Body of pancreas (tissue), 4 donors: ENCODE data around the gene NTHL1. TPM values are rescaled to one million over a fixed set of nuclear protein-coding genes. Genes with fewer than 3 reads are reported as not detected.
A peak's percentile ranks its signal among the peaks of the same experiment; 100 is the strongest.

ENCODE experiments used
- ATAC-seq: fragments of 150-250 bp; one replicate; pipeline ENCODE4 v1.9.1; 2016
- DNase-seq, 4 donors: peaks; one replicate each; pipeline ENCODE4 v3.0.0-alpha.2; 2019
- H3K27ac ChIP-seq, 4 donors: fragments of 200-600 bp; sonication (generic); 1 replicate in 3 of 4; 2 replicates in 1 of 4; pipeline versions ENCODE4 v1.5.1 to v1.6.1; 2016 to 2019; ENCODE audit warnings: mild to moderate bottlenecking in 1 of 4, mixed read lengths in 1 of 4, moderate library complexity in 1 of 4
- H3K27me3 ChIP-seq, 2 donors: fragments of 200-600 bp; sonication (generic); one replicate each; pipeline ENCODE4 v1.6.0; 2016; ENCODE audit warnings: mild to moderate bottlenecking in 1 of 2
- H3K36me3 ChIP-seq, 2 donors: fragments of 200-600 bp; sonication (generic); replicated peaks in 1 of 2; 2 replicates each; pipeline ENCODE4 v1.5.1; 2016; ENCODE audit warnings: low read depth in 2 of 2; ENCODE audit not compliant: insufficient read depth in 1 of 2
- H3K4me1 ChIP-seq: fragments of 200-600 bp; sonication (generic); one replicate; pipeline ENCODE4 v1.6.0; 2016
- H3K4me3 ChIP-seq, 2 donors: fragments of 200-600 bp; sonication (generic); 1 replicate in 1 of 2; 2 replicates in 1 of 2; pipeline ENCODE4 v1.5.1; 2016 to 2019
- H3K9me3 ChIP-seq, 3 donors: fragments of 200-600 bp; sonication (generic); 1 replicate in 2 of 3; 2 replicates in 1 of 3; pipeline ENCODE4 v1.5.1; 2016
- POLR2A ChIP-seq, 3 donors: fragments of 450-650 bp; IDR thresholded peaks; one replicate each; pipeline ENCODE4 v1.6.1; 2016; ENCODE audit warnings: antibody characterized with exemption in 3 of 3, mild to moderate bottlenecking in 2 of 3
- WGBS, 2 donors: methylation state at CpG; one replicate each; pipeline ENCODE4 v1.1.5; 2017; 5-methylcytosine and 5-hydroxymethylcytosine counted together
- intact Hi-C: fragments of 100-400 bp; cut with DNase I; formaldehyde crosslinking; loops from one replicate; pipeline ENCODE4 v1.15.1; 2023
- total RNA-seq, 2 donors: library from RNA; depleted of rRNA; stranded (reverse); fragments of >200 nt; gene quantifications; one replicate each; pipeline ENCODE4 v1.1.0, GENCODE V29; 2016
- TF ChIP-seq, protein P1 (sequence below), 7 experiments: fragments of 450-650 bp in 4 of 7; fragments of 200-600 bp in 3 of 7; sonication (generic) in 3 of 7; IDR thresholded peaks; one replicate each; pipeline ENCODE4 v1.5.1; 2016 to 2019; ENCODE audit warnings: antibody characterized with exemption in 7 of 7

Gene NTHL1
- total RNA-seq, 2 donors from 2014 or later = 15.2 to 19.7 TPM

DNA sequence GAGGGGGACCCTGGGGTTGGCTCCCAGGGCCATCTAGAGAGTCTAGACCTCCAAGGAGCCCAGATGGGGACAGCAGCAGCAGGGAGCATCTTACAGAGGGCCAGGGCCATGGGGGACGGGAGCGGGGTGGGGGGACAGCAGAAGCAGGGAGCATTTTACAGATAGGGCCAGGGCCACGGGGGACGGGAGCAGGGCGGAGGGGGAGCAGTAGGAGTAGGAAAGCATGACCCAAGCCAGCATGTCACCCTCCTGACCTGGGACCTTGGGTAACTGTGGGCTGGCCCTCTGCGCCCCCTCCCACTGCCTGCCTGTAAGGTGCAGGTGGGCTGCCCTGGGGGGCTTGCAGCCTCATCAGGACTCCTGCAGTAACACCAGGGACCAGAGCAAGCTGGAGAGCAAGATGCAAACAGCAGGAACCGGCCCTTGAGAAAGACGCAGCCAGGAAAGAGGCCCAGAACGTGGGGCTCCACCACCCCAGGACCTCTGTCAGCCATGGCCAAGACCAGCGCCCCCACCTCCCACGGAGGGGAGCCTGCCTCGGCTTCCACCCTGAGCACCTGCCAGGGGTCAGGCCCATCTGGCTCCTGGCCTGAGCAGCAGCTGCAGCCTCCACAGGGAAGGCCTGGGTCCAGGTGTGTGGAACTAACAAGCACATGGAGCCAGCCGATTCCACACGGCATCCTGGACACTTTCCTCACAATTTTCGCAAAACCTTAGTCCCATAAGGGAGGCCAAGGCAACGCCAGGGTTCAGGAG, 40.4 kb downstream of the NTHL1 start:
- peaks cover under 1 to 3% of the 10 kb centered on the region in 2 donors for H3K36me3 ChIP-seq
- DNase-seq (peak in 3 of 4 donors; percentile 53 to 63 (median 58)), ATAC-seq (no peak)
- peaks cover 66% of the 10 kb centered on the region for H3K4me1 ChIP-seq
- no peak overlapping the region for H3K4me3 ChIP-seq
- H3K27me3 ChIP-seq = no peaks in the 10 kb centered on the region
- no peak for TF ChIP-seq POLR2A (IDR thresholded peaks at IDR 0.05)
- TF ChIP-seq, protein P1, sequence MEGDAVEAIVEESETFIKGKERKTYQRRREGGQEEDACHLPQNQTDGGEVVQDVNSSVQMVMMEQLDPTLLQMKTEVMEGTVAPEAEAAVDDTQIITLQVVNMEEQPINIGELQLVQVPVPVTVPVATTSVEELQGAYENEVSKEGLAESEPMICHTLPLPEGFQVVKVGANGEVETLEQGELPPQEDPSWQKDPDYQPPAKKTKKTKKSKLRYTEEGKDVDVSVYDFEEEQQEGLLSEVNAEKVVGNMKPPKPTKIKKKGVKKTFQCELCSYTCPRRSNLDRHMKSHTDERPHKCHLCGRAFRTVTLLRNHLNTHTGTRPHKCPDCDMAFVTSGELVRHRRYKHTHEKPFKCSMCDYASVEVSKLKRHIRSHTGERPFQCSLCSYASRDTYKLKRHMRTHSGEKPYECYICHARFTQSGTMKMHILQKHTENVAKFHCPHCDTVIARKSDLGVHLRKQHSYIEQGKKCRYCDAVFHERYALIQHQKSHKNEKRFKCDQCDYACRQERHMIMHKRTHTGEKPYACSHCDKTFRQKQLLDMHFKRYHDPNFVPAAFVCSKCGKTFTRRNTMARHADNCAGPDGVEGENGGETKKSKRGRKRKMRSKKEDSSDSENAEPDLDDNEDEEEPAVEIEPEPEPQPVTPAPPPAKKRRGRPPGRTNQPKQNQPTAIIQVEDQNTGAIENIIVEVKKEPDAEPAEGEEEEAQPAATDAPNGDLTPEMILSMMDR (IDR thresholded peaks at IDR 0.05) = no peak
- intact Hi-C loops = no loop called here
- WGBS, 2 donors = 43 to 55% methylated on average over 8 to 16 of the region's 16 CpGs
- H3K9me3 ChIP-seq = no peaks in the 10 kb centered on the region
- H3K27ac ChIP-seq = peak overlapping the region; percentile 33 to 96 (median 78)

DNA sequence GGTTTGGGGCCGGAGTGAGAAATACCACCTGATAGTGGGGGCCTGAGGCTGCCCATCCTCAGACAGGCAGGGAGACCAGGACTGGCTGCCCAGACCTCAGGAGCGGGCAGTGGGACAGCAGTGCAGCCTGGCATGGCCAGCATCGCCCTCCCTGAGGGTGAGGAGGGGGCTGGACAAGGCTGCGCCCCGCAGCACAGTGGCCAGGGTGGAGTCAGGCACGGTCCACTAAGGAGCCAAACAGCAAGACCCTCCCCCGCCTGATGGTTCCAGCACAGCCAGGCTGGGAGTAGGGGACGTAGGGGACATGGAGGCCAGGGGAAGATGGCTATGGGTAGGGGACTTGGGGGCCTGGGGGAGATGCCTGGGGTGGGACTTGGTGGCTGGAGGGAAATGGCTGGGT, 41.3 kb downstream of the NTHL1 start:
- H3K4me3 ChIP-seq = no peak overlapping the region
- peak in 1 of 4 donors; percentile 14 for DNase-seq
- H3K27me3 ChIP-seq = no peaks in the 10 kb centered on the region
- TF ChIP-seq, protein P1 (IDR thresholded peaks at IDR 0.05) = no peak
- TF ChIP-seq POLR2A (IDR thresholded peaks at IDR 0.05) = no peak
- no peak for ATAC-seq
- H3K27ac ChIP-seq = peak overlapping the region in 3 of 4 donors; percentile 17 to 89 (median 61)
- H3K36me3 ChIP-seq = peaks cover 10 to 11% of the 10 kb centered on the region in 2 donors
- 84 to 88% methylated on average over 5 to 8 of the region's 8 CpGs for WGBS, 2 donors
- intact Hi-C loops = no loop called here
- no peaks in the 10 kb centered on the region for H3K9me3 ChIP-seq
- H3K4me1 ChIP-seq = peaks cover 66% of the 10 kb centered on the region

DNA sequence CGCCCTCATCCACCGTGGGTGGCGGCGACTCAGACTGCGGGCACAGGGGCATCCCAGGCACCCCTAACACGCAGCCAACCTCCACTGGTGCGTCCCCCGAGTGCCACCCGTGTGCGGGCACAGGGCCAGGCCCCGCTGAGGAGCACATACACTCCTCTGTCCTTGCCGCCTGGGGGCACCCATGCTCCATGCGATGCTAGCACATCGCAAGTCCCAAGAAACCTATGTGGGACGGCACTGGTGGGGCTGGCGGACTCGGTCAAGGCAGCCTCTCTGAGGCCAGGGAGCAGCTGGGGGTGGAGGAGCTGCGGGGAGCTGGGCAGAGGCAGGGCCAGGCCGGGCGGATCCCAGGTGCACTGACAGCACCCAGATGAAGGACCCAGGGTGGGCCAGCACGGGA, 42.0 kb downstream of the NTHL1 start:
- ATAC-seq = no peak
- no peak for TF ChIP-seq POLR2A (IDR thresholded peaks at IDR 0.05)
- TF ChIP-seq, protein P1 (IDR thresholded peaks at IDR 0.05) = peak in 5 of 7 experiments; percentile 7 to 44 (median 32)
- Histone ChIP-seq H3K27ac (peak overlapping the region in 3 of 4 donors; percentile 61 to 83 (median 72)), H3K27me3 (no peaks in the 10 kb centered on the region), H3K36me3 (peaks cover 13 to 14% of the 10 kb centered on the region in 2 donors), H3K9me3 (no peaks in the 10 kb centered on the region), H3K4me1 (peaks cover 64% of the 10 kb centered on the region), H3K4me3 (no peak overlapping the region)
- DNase-seq = peak in 2 of 4 donors; percentile 55 to 67
- 44 to 57% methylated on average over 3 to 20 of the region's 21 CpGs for WGBS, 2 donors
- intact Hi-C loops = no loop called here

DNA sequence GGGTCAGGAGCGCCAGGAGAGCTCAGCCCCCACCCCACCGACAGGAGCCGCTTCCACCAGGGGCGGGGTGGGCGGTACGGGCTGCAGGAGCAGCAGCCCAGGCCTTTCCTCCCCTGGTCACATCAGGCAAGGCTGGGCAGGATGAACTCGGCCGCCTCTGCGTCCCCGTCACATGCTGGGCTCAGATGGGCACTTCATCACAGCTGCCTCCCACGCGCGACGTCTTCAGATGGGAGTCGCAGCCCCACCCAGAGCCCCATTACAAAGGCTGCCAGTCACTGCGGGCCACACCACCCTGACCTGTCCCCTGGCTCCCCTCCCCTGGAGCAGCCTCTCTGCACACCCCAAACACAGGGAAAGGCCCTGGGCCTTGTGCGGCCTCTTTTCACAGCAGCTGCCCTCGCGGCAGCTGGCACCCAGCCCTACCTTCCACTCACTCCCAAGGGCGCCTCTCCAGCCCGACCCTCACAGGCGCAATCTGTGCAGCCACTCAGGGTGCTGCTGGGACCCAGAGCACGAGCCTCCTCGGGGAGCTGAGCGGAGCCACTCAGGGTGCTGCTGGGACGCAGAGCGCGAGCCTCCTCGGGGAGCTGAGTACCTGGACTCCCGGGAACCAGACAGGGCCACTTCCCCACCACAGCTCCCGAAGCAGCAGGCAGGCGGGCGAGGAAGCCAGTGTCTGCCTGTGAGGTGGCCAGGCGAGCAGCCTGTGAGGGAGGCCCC, 42.7 kb downstream of the NTHL1 start:
- H3K4me3 ChIP-seq = no peak overlapping the region
- TF ChIP-seq POLR2A (IDR thresholded peaks at IDR 0.05) = no peak
- TF ChIP-seq, protein P1 (IDR thresholded peaks at IDR 0.05) = no peak
- 60 to 83% methylated on average over 1 to 21 of the region's 34 CpGs for WGBS, 2 donors
- peak overlapping the region in 3 of 4 donors; percentile 61 to 83 (median 72) for H3K27ac ChIP-seq
- peaks cover 58% of the 10 kb centered on the region for H3K4me1 ChIP-seq
- H3K9me3 ChIP-seq = no peaks in the 10 kb centered on the region
- H3K27me3 ChIP-seq = no peaks in the 10 kb centered on the region
- DNase-seq = peak in 2 of 4 donors; percentile 12 to 46
- H3K36me3 ChIP-seq = peaks cover 17% of the 10 kb centered on the region in 2 donors
- ATAC-seq = no peak
- intact Hi-C loops = no loop called here
